H9 (cell line): ENCODE measurements around the gene R3HDM2. TPM values are rescaled to one million over a fixed set of nuclear protein-coding genes. Genes with fewer than 3 reads are reported as not detected.

Source experiments
- DNase-seq: peaks from one replicate; pipeline ENCODE4 v3.0.0-alpha.2; 2017
- H2AFZ ChIP-seq: one replicate; pipeline ENCODE4 v1.6.1; 2013; ENCODE audit warnings: mild to moderate bottlenecking, low read length, control low read depth, moderate library complexity
- H2AK5ac ChIP-seq: 2 replicates; pipeline ENCODE4 v1.6.1; 2013; ENCODE audit warnings: low read length, control low read depth, mixed read lengths; ENCODE audit not compliant: insufficient read length
- H2BK120ac ChIP-seq: one replicate; pipeline ENCODE4 v1.6.1; 2013; ENCODE audit warnings: low read depth, mild to moderate bottlenecking, low read length, control low read depth, inconsistent platforms; ENCODE audit not compliant: poor library complexity, severe bottlenecking
- H2BK12ac ChIP-seq: 2 replicates; pipeline ENCODE4 v1.6.1; 2013; ENCODE audit warnings: low read length, control low read depth, mixed read lengths, low read depth; ENCODE audit not compliant: insufficient read length
- H2BK15ac ChIP-seq: 2 replicates; pipeline ENCODE4 v1.6.1; 2013; ENCODE audit warnings: low read depth, low read length, control low read depth
- H2BK20ac ChIP-seq: one replicate; pipeline ENCODE4 v1.6.1; 2013; ENCODE audit warnings: low read depth, mild to moderate bottlenecking, low read length, control low read depth, inconsistent platforms; ENCODE audit not compliant: poor library complexity, severe bottlenecking
- H2BK5ac ChIP-seq: 2 replicates; pipeline ENCODE4 v1.6.1; 2013; ENCODE audit warnings: low read length, control low read depth, mixed read lengths; ENCODE audit not compliant: insufficient read length
- H3K14ac ChIP-seq: 2 replicates; pipeline ENCODE4 v1.6.1; 2013; ENCODE audit warnings: low read length, control low read depth; ENCODE audit not compliant: insufficient read depth
- H3K18ac ChIP-seq: 2 replicates; pipeline ENCODE4 v1.6.1; 2013; ENCODE audit warnings: low read depth, mild to moderate bottlenecking, mixed read lengths, low read length, control low read depth; ENCODE audit not compliant: insufficient read length
- H3K23ac ChIP-seq: 2 replicates; pipeline ENCODE4 v1.6.1; 2013; ENCODE audit warnings: low read length, control low read depth, mixed read lengths, low read depth; ENCODE audit not compliant: insufficient read length
- H3K23me2 ChIP-seq: 2 replicates; pipeline ENCODE4 v1.6.1; 2013; ENCODE audit warnings: low read depth, mild to moderate bottlenecking, mixed read lengths, low read length, control low read depth; ENCODE audit not compliant: insufficient read length, poor library complexity, severe bottlenecking
- H3K27ac ChIP-seq: 2 replicates; pipeline ENCODE4 v1.5.1; 2013; ENCODE audit warnings: low read length, control low read depth, mixed read lengths, low read depth; ENCODE audit not compliant: insufficient read length
- H3K27me3 ChIP-seq: 2 replicates; pipeline ENCODE4 v1.6.1; 2013; ENCODE audit warnings: low read length, control low read depth, inconsistent platforms; ENCODE audit not compliant: insufficient read depth
- H3K4ac ChIP-seq: 2 replicates; pipeline ENCODE4 v1.6.1; 2013; ENCODE audit warnings: low read depth, mild to moderate bottlenecking, control low read depth, inconsistent platforms, low read length, moderate library complexity
- H3K4me1 ChIP-seq: 2 replicates; pipeline ENCODE4 v1.6.1; 2013; ENCODE audit warnings: low read length, control low read depth, inconsistent platforms; ENCODE audit not compliant: insufficient read depth
- H3K4me2 ChIP-seq: 2 replicates; pipeline ENCODE4 v1.6.1; 2013; ENCODE audit warnings: low read length, control low read depth, mixed read lengths; ENCODE audit not compliant: insufficient read length, insufficient read depth
- H3K56ac ChIP-seq: 2 replicates; pipeline ENCODE4 v1.6.1; 2013; ENCODE audit warnings: low read depth, mild to moderate bottlenecking, mixed read lengths, low read length, control low read depth; ENCODE audit not compliant: insufficient read length
- H3K79me1 ChIP-seq: 2 replicates; pipeline ENCODE4 v1.6.1; 2013; ENCODE audit warnings: low read depth, mild to moderate bottlenecking, moderate library complexity, low read length, control low read depth, inconsistent platforms; ENCODE audit not compliant: insufficient read depth, poor library complexity, severe bottlenecking
- H3K79me2 ChIP-seq: 2 replicates; pipeline ENCODE4 v1.6.1; 2013; ENCODE audit warnings: low read length, control low read depth, inconsistent platforms; ENCODE audit not compliant: insufficient read depth
- H3K9ac ChIP-seq: 2 replicates; pipeline ENCODE4 v1.6.1; 2013; ENCODE audit warnings: low read length, control low read depth, mixed read lengths; ENCODE audit not compliant: insufficient read length; ENCODE audit errors: extremely low read depth
- H3K9me3 ChIP-seq: one replicate; pipeline ENCODE4 v1.6.1; 2013; ENCODE audit warnings: low read depth, low read length, inconsistent platforms; ENCODE audit not compliant: control insufficient read depth
- H3T11ph ChIP-seq: one replicate; pipeline ENCODE4 v1.6.1; 2013; ENCODE audit warnings: mild to moderate bottlenecking, low read length, control low read depth, inconsistent platforms
- H4K20me1 ChIP-seq: one replicate; pipeline ENCODE4 v1.6.1; 2013; ENCODE audit not compliant: control insufficient read depth, insufficient read length, insufficient read depth
- H4K5ac ChIP-seq: 2 replicates; pipeline ENCODE4 v1.6.1; 2013; ENCODE audit warnings: low read depth, mild to moderate bottlenecking, mixed read lengths, low read length, control low read depth; ENCODE audit not compliant: insufficient read length
- H4K8ac ChIP-seq: replicated peaks from 2 replicates; pipeline ENCODE4 v1.6.1; 2013; ENCODE audit warnings: low read length, control low read depth, mixed read lengths, low read depth; ENCODE audit not compliant: insufficient read length
- H4K91ac ChIP-seq: 2 replicates; pipeline ENCODE4 v1.6.1; 2013; ENCODE audit warnings: low read depth, mild to moderate bottlenecking, moderate library complexity, mixed read lengths, low read length, control low read depth; ENCODE audit not compliant: insufficient read length
- H3K27ac Mint-ChIP-seq, 3 experiments: 2 replicates in 2 of 3; 3 replicates in 1 of 3; pipeline ENCODE4 v1.8.0; 2020 to 2021; ENCODE audit warnings: mixed read lengths in 3 of 3, mild to moderate bottlenecking in 1 of 3, moderate library complexity in 1 of 3
- H3K27me3 Mint-ChIP-seq: 2 replicates; pipeline ENCODE4 v1.8.0; 2021; ENCODE audit warnings: low read depth, mild to moderate bottlenecking, moderate library complexity, mixed read lengths
- H3K36me3 Mint-ChIP-seq, 3 experiments: 2 replicates in 2 of 3; 3 replicates in 1 of 3; pipeline ENCODE4 v1.8.0; 2020 to 2021; ENCODE audit warnings: low read depth in 3 of 3, mixed read lengths in 3 of 3; ENCODE audit not compliant: insufficient read depth in 1 of 3
- H3K4me1 Mint-ChIP-seq, 2 experiments: 2 replicates each; pipeline ENCODE4 v1.8.0; 2020; ENCODE audit warnings: mixed read lengths in 2 of 2
- H3K4me3 Mint-ChIP-seq, 2 experiments: 2 replicates in 1 of 2; 3 replicates in 1 of 2; pipeline ENCODE4 v1.8.0; 2020 to 2021; ENCODE audit warnings: mild to moderate bottlenecking in 2 of 2, mixed read lengths in 2 of 2, moderate library complexity in 1 of 2
- H3K9me3 Mint-ChIP-seq, 2 experiments: 2 replicates in 1 of 2; 3 replicates in 1 of 2; pipeline ENCODE4 v1.8.0; 2020; ENCODE audit warnings: mild to moderate bottlenecking in 2 of 2, mixed read lengths in 2 of 2, moderate library complexity in 1 of 2
- WGBS: extraction: QIAGEN DNeasy Blood & Tissue Kit; methylation state at CpG from one replicate; pipeline ENCODE4 v1.1.7; 2013; ENCODE audit warnings: missing lambda C conversion rate, low lambda C conversion rate, mixed read lengths; ENCODE audit not compliant: insufficient read length; ENCODE audit errors: extremely low coverage; 5-methylcytosine and 5-hydroxymethylcytosine counted together
- total RNA-seq: library from RNA; stranded (reverse); gene quantifications from 2 replicates; pipeline ENCODE4 v1.2.1, GENCODE V29; 2021
- TF ChIP-seq, protein P1 (sequence below): fragments of 200-600 bp; sonication (generic); conservative IDR thresholded peaks from 3 replicates; pipeline ENCODE4 v1.8.0; 2021; ENCODE audit warnings: antibody characterized with exemption, mild to moderate bottlenecking

R3HDM2 gene
- total RNA-seq, 1 experiment from 2014 or later: 43.9 TPM

DNA sequence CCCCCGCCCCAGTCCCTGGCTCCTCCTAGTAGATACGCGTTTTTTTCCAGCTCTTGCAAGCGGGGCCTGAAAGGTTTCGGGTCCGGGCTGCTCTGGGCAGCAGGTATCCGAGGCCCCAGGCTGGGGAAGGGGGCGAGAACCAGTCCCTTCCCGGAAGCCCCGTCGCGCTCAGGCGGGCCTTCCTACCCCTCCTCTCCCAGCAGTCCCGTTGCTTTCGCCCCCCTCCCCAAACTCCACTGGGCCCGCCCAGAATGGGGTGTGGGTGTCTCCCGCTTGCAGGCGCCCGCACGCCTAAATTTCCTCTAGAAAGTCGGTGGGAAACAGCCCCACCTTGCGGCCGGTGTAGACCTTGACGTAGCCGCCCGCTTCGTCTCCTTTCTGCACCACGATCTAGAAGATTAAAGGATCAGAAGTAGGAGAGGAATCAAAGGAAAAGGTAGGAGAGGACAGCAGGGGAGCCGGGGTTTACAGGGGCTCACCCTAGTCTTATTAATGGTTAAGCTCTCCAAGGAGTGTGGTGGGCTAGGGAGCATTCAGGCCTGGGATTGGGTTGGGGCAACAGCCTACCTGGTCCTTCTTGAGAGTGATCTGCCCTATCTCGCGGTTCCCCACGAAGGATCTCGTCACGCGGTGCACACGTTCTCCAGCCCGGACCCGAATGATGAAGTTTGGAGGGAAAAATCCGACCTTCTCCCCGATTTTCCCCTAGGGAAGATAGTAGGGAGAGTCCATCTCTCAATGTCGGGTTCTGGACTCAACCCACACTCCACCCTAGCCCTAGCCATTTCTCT, 187.1 kb downstream of the R3HDM2 start:
- peak overlapping the region; percentile 74 to 84 for H3K4me3 Mint-ChIP-seq
- H2BK120ac ChIP-seq: no peak overlapping the region
- no peak overlapping the region for H2AFZ ChIP-seq
- no peaks in the 10 kb centered on the region for H3K9me3 ChIP-seq
- no peaks in the 10 kb centered on the region for H3K79me1 ChIP-seq
- H3K4me1 Mint-ChIP-seq: peaks cover 55 to 64% of the 10 kb centered on the region in 2 experiments
- H4K5ac ChIP-seq: no peak overlapping the region
- H3T11ph ChIP-seq: no peak overlapping the region
- H2BK15ac ChIP-seq: no peak overlapping the region
- TF ChIP-seq, protein P1, sequence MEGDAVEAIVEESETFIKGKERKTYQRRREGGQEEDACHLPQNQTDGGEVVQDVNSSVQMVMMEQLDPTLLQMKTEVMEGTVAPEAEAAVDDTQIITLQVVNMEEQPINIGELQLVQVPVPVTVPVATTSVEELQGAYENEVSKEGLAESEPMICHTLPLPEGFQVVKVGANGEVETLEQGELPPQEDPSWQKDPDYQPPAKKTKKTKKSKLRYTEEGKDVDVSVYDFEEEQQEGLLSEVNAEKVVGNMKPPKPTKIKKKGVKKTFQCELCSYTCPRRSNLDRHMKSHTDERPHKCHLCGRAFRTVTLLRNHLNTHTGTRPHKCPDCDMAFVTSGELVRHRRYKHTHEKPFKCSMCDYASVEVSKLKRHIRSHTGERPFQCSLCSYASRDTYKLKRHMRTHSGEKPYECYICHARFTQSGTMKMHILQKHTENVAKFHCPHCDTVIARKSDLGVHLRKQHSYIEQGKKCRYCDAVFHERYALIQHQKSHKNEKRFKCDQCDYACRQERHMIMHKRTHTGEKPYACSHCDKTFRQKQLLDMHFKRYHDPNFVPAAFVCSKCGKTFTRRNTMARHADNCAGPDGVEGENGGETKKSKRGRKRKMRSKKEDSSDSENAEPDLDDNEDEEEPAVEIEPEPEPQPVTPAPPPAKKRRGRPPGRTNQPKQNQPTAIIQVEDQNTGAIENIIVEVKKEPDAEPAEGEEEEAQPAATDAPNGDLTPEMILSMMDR: peak; percentile 94
- no peak overlapping the region for H3K27ac ChIP-seq
- no peak overlapping the region for H3K4ac ChIP-seq
- no peak overlapping the region for H2AK5ac ChIP-seq
- H4K8ac ChIP-seq: no peak overlapping the region
- no peaks in the 10 kb centered on the region for H3K9me3 Mint-ChIP-seq
- H3K4me1 ChIP-seq: 0 out of 2 replicates have a peak, but pooled peaks cover 4% of the 10 kb centered on the region
- no peak overlapping the region for H3K14ac ChIP-seq
- H3K79me2 ChIP-seq: no peaks in the 10 kb centered on the region
- peaks cover 58% of the 10 kb centered on the region for H3K27me3 Mint-ChIP-seq
- H3K56ac ChIP-seq: no peak overlapping the region
- peaks cover 32% of the 10 kb centered on the region for H3K27me3 ChIP-seq
- H2BK12ac ChIP-seq: no peak overlapping the region
- no CpG with 5 or more reads among the region's 41 CpGs for WGBS
- H3K27ac Mint-ChIP-seq: no peak overlapping the region
- peaks cover 0 to 3% (median 2%) of the 10 kb centered on the region in 3 experiments; a peak in 2 of 7 replicates for H3K36me3 Mint-ChIP-seq
- H3K23me2 ChIP-seq: peaks cover 20% of the 10 kb centered on the region
- peak overlapping the region; percentile 44 for H3K4me2 ChIP-seq
- no peak overlapping the region for H3K9ac ChIP-seq
- H3K23ac ChIP-seq: no peak overlapping the region
- H2BK20ac ChIP-seq: no peak overlapping the region
- H2BK5ac ChIP-seq: no peak overlapping the region
- H4K91ac ChIP-seq: no peak overlapping the region
- DNase-seq: peak; percentile 96
- no peak overlapping the region for H3K18ac ChIP-seq
- no peaks in the 10 kb centered on the region for H4K20me1 ChIP-seq
